Activated CD4-positive, alpha-beta T cell treated with anti-CD3 and anti-CD28 coated beads for 36 hours (primary cell): ENCODE data around the gene RNF41. TPM values are rescaled to one million over a fixed set of nuclear protein-coding genes. Genes with fewer than 3 reads are reported as not detected.

Experiments
- ATAC-seq: fragments of 200-7000 bp; cut with Tn5 transposase; one replicate; pipeline ENCODE4 v1.10.0; 2021; ENCODE audit warnings: mild to moderate bottlenecking, moderate library complexity
- CTCF ChIA-PET: fragments of 350-600 bp; sonication (Branson Sonifier 250); formaldehyde crosslinking; loops from one replicate; lab custom pipeline; 2021; ENCODE audit warnings: antibody characterized with exemption; lab: Charles Lee
- POLR2A ChIA-PET: fragments of 350-600 bp; sonication (Branson Sonifier 250); formaldehyde crosslinking; loops from one replicate; lab custom pipeline; 2021; ENCODE audit warnings: antibody characterized with exemption, inconsistent platforms; lab: Charles Lee
- DNase-seq: peaks from one replicate; pipeline ENCODE4 v3.0.0-alpha.2; 2020
- H3K27ac Mint-ChIP-seq: one replicate; pipeline ENCODE4 v1.8.0; 2021; ENCODE audit warnings: mixed read lengths
- H3K27me3 Mint-ChIP-seq: one replicate; pipeline ENCODE4 v1.8.0; 2021; ENCODE audit warnings: mixed read lengths
- H3K36me3 Mint-ChIP-seq: one replicate; pipeline ENCODE4 v1.8.0; 2021; ENCODE audit warnings: low read depth, mixed read lengths
- H3K4me1 Mint-ChIP-seq: one replicate; pipeline ENCODE4 v1.8.0; 2021; ENCODE audit warnings: mixed read lengths
- H3K4me3 Mint-ChIP-seq: one replicate; pipeline ENCODE4 v1.8.0; 2021; ENCODE audit warnings: mild to moderate bottlenecking, moderate library complexity, mixed read lengths
- H3K9me3 Mint-ChIP-seq: one replicate; pipeline ENCODE4 v1.8.0; 2021; ENCODE audit warnings: low read depth, mixed read lengths
- intact Hi-C, 2 experiments: fragments of 100-400 bp; cut with DNase I in 1 of 2; cut with micrococcal nuclease in 1 of 2; formaldehyde crosslinking; loops; one replicate each; pipeline versions ENCODE4 v1.14.2 to v1.15.1; 2022 to 2024; cut with DNase I, micrococcal nuclease
- total RNA-seq, 2 experiments: library from RNA; stranded (reverse); gene quantifications; one replicate each; pipeline ENCODE4 v1.2.3, GENCODE V29; 2021

The RNF41 gene
- total RNA-seq, 2 experiments from 2014 or later, result 25.2 to 28.8 TPM

GRCh38 chr12:56155256-56155845, 66.4 kb downstream of the RNF41 start:
- Mint-ChIP-seq H3K27me3 (no peaks in the 10 kb centered on the region), H3K27ac (no peak overlapping the region), H3K4me1 (peaks cover 32% of the 10 kb centered on the region), H3K36me3 (peaks cover 35% of the 10 kb centered on the region), H3K9me3 (no peaks in the 10 kb centered on the region), H3K4me3 (no peak overlapping the region)
- DNase-seq, result no peak
- intact Hi-C loops, result loop anchor here in 1 of 2 experiments (10.0 kb wide), 1 partner anchor 929 kb away; the partner anchor contains the start of gene NAB2
- ATAC-seq, result no peak
- ChIA-PET CTCF (interaction anchor here (0.8 to 2.0 kb wide), 4 partner anchors 10 to 35 kb away, joined by 3 to 8 read pairs (median 6); partner anchors contain the start of gene ESYT1), POLR2A (interaction anchor here (1.2 kb wide), 1 partner anchor 28 kb away, joined by 4 read pairs; the partner anchor contains the start of gene ESYT1)

- Mint-ChIP-seq H3K4me3 (no peak overlapping the region), H3K27ac (no peak overlapping the region), H3K36me3 (peaks cover 30% of the 10 kb centered on the region), H3K9me3 (no peaks in the 10 kb centered on the region), H3K4me1 (peaks cover 30% of the 10 kb centered on the region), H3K27me3 (no peaks in the 10 kb centered on the region)
- ATAC-seq (no peak), DNase-seq (no peak)
- intact Hi-C loops, result loop anchor here (5.0 to 10.0 kb wide), 2 partner anchors 32 to 930 kb away; partner anchors contain the start of genes NAB2 (in 1 of the 2) and SMARCC2 (in 1 of the 2)
- ChIA-PET POLR2A (interaction anchor here (0.8 to 1.2 kb wide), 2 partner anchors 27 to 37 kb away, joined by 3 to 4 read pairs; partner anchors contain the start of genes ESYT1 and ZC3H10), CTCF (interaction anchor here (0.5 to 2.0 kb wide), 4 partner anchors 22 to 35 kb away, joined by 3 to 8 read pairs (median 5); partner anchors contain the start of gene ESYT1)
Measured at GRCh38 chr12:56154818-56155217, 66.9 kb downstream of the RNF41 start.

GRCh38 chr12:56154246-56154771, 67.4 kb downstream of the RNF41 start:
- ATAC-seq, result no peak
- no peak for DNase-seq
- H3K4me1 Mint-ChIP-seq, result peaks cover 29% of the 10 kb centered on the region
- H3K27ac Mint-ChIP-seq, result no peak overlapping the region
- H3K27me3 Mint-ChIP-seq, result no peaks in the 10 kb centered on the region
- no peak overlapping the region for H3K4me3 Mint-ChIP-seq
- peaks cover 24% of the 10 kb centered on the region for H3K36me3 Mint-ChIP-seq
- intact Hi-C loops, result loop anchor here (5.0 to 10.0 kb wide), 2 partner anchors 33 to 930 kb away; partner anchors contain the start of genes NAB2 (in 1 of the 2) and SMARCC2 (in 1 of the 2)
- POLR2A ChIA-PET, result interaction anchor here (0.8 kb wide), 1 partner anchor 36 kb away, joined by 3 read pairs; the partner anchor contains the start of gene ZC3H10
- CTCF ChIA-PET, result interaction anchor here (0.5 to 2.0 kb wide), 5 partner anchors 22 to 45 kb away, joined by 3 to 8 read pairs (median 3); partner anchors contain the start of gene ESYT1
- H3K9me3 Mint-ChIP-seq, result no peaks in the 10 kb centered on the region

- Mint-ChIP-seq H3K9me3 (no peaks in the 10 kb centered on the region), H3K36me3 (peaks cover 18% of the 10 kb centered on the region), H3K27me3 (no peaks in the 10 kb centered on the region), H3K4me3 (peak overlapping the region; percentile 88), H3K4me1 (peaks cover 29% of the 10 kb centered on the region), H3K27ac (peak overlapping the region; percentile 99)
- intact Hi-C loops, result loop anchor here (2.0 to 10.0 kb wide), 4 partner anchors 34 to 931 kb away; partner anchors contain the start of genes NAB2 (in 1 of the 2), PYM1 (in 1 of the 2), SMARCC2 (in 1 of the 2) and STAT2 (in 1 of the 2)
- CTCF ChIA-PET, result interaction anchor here (0.6 to 2.0 kb wide), 2 partner anchors 34 to 45 kb away, joined by 3 to 8 read pairs; no protein-coding TSS in a partner anchor
- ATAC-seq (no peak), DNase-seq (no peak)
- POLR2A ChIA-PET, result no interaction called here
Measured at GRCh38 chr12:56153678-56154065, 68.0 kb downstream of the RNF41 start.

- H3K4me3 Mint-ChIP-seq, result peak overlapping the region; percentile 88
- POLR2A ChIA-PET, result no interaction called here
Measured at GRCh38 chr12:56152756-56153677, 68.7 kb downstream of the RNF41 start.

More at GRCh38 chr12:56152756-56153677, 68.7 kb downstream of the RNF41 start:
- no peak for ATAC-seq
- peaks cover 29% of the 10 kb centered on the region for H3K4me1 Mint-ChIP-seq
- peaks cover 12% of the 10 kb centered on the region for H3K36me3 Mint-ChIP-seq
- H3K27ac Mint-ChIP-seq, result peak overlapping the region; percentile 99
- DNase-seq, result no peak
- intact Hi-C loops, result loop anchor here (1.0 to 10.0 kb wide), 15 partner anchors 25 to 932 kb away; partner anchors contain the start of genes ESYT1 (in 2 of the 2), PA2G4 (in 2 of the 2), SMARCC2 (in 2 of the 2) and ANKRD52 (in 1 of the 2)
- no peaks in the 10 kb centered on the region for H3K27me3 Mint-ChIP-seq
- no peaks in the 10 kb centered on the region for H3K9me3 Mint-ChIP-seq
- CTCF ChIA-PET, result no interaction called here

Other genes starting within 250 kb of the RNF41 start
- 10 to 100 TPM; 33.2 to 35.1 TPM for gene RAB5B, start 247.8 kb downstream of the RNF41 start, total RNA-seq
- 1 to 10 TPM; 2.9 to 3.4 TPM for gene SUOX, start 224.6 kb downstream of the RNF41 start, total RNA-seq
- gene IKZF4, start 200.9 kb downstream of the RNF41 start, total RNA-seq, result 10 to 100 TPM; 14.9 to 16.3 TPM
- gene RPS26, start 180.0 kb downstream of the RNF41 start, total RNA-seq, result 10 to 100 TPM; 33.9 to 64.0 TPM
- gene ERBB3, start 141.8 kb downstream of the RNF41 start, total RNA-seq, result under 1 TPM; 0.32 to 0.57 TPM
- gene PA2G4, start 117.4 kb downstream of the RNF41 start, total RNA-seq, result 100 to 1,000 TPM; 446 to 695 TPM
- gene RPL41, start 105.3 kb downstream of the RNF41 start, total RNA-seq, result 1,000 to 10,000 TPM; 5,101 to 9,949 TPM
- 1 to 10 TPM; 6.4 to 6.5 TPM for gene ZC3H10, start 103.7 kb downstream of the RNF41 start, total RNA-seq
- 100 to 1,000 TPM; 132 to 160 TPM for gene ESYT1, start 93.7 kb downstream of the RNF41 start, total RNA-seq
- gene MYL6B, start 69.3 kb downstream of the RNF41 start, total RNA-seq, result 10 to 100 TPM; 76.3 to 79.3 TPM
- 100 to 1,000 TPM; 692 to 918 TPM for gene MYL6, start 63.6 kb downstream of the RNF41 start, total RNA-seq
- gene SMARCC2, start 32.4 kb downstream of the RNF41 start, total RNA-seq, result 100 to 1,000 TPM in 1 of 2 experiments, 10 to 100 TPM in 1; 96.9 to 123 TPM
- 10 to 100 TPM; 69.1 to 76.0 TPM for gene NABP2, start 2.4 kb upstream of the RNF41 start, total RNA-seq
- 1 to 10 TPM in 1 of 2 experiments, under 1 TPM in 1; 0.53 to 1.3 TPM for gene SLC39A5, start 8.1 kb upstream of the RNF41 start, total RNA-seq
- gene ANKRD52, start 36.5 kb upstream of the RNF41 start, total RNA-seq, result 10 to 100 TPM; 29.2 to 31.0 TPM
- gene COQ10A, start 45.0 kb upstream of the RNF41 start, total RNA-seq, result 1 to 10 TPM; 5.2 to 7.5 TPM
- 100 to 1,000 TPM; 197 to 293 TPM for gene CS, start 78.4 kb upstream of the RNF41 start, total RNA-seq
- gene CNPY2, start 94.1 kb upstream of the RNF41 start, total RNA-seq, result 10 to 100 TPM; 77.4 to 82.6 TPM
- 10 to 100 TPM; 54.6 to 62.5 TPM for gene PAN2, start 112.1 kb upstream of the RNF41 start, total RNA-seq
- gene IL23A, start 117.0 kb upstream of the RNF41 start, total RNA-seq, result 10 to 100 TPM; 18.5 to 21.6 TPM
- gene STAT2, start 138.2 kb upstream of the RNF41 start, total RNA-seq, result 100 to 1,000 TPM; 116 to 124 TPM
- not detected for gene APOF, start 140.9 kb upstream of the RNF41 start, total RNA-seq
- 10 to 100 TPM; 46.3 to 47.3 TPM for gene TIMELESS, start 227.5 kb upstream of the RNF41 start, total RNA-seq
- not detected for gene MIP, start 232.7 kb upstream of the RNF41 start, total RNA-seq
- 1 to 10 TPM; 3.1 TPM for gene SPRYD4, start 246.7 kb upstream of the RNF41 start, total RNA-seq